Activated CD4-positive, alpha-beta memory T cell treated with anti-CD3 and anti-CD28 coated beads, Interleukin-2, amount 10 ng/mL, durations not matched to agents 7 days and 5 days (primary cell): Measurements from ENCODE around the gene HMGXB4. TPM values are rescaled to one million over a fixed set of nuclear protein-coding genes. Genes with fewer than 3 reads are reported as not detected.
"Not testable (repeated sequence)": the region's sequence is repeated elsewhere in the genome, so short reads cannot be mapped to it uniquely, and the experiment has no call there.

Source experiments
- CTCF ChIA-PET: fragments of 350-600 bp; sonication (Branson Sonifier 250); formaldehyde crosslinking; loops from one replicate; lab custom pipeline; 2021; ENCODE audit warnings: antibody characterized with exemption, inconsistent platforms; lab: Charles Lee
- POLR2A ChIA-PET: fragments of 350-600 bp; sonication (Branson Sonifier 250); formaldehyde crosslinking; loops from one replicate; lab custom pipeline; 2021; ENCODE audit warnings: antibody characterized with exemption; lab: Charles Lee
- DNase-seq: peaks from one replicate; pipeline ENCODE4 v3.0.0-alpha.2; 2020
- H3K27ac Mint-ChIP-seq: one replicate; pipeline ENCODE4 v1.8.0; 2021; ENCODE audit warnings: mild to moderate bottlenecking, mixed read lengths
- H3K27me3 Mint-ChIP-seq: one replicate; pipeline ENCODE4 v1.8.0; 2021; ENCODE audit warnings: mixed read lengths
- H3K36me3 Mint-ChIP-seq: one replicate; pipeline ENCODE4 v1.8.0; 2021; ENCODE audit warnings: low read depth, mixed read lengths
- H3K4me1 Mint-ChIP-seq: one replicate; pipeline ENCODE4 v1.8.0; 2021; ENCODE audit warnings: mixed read lengths
- H3K4me3 Mint-ChIP-seq: one replicate; pipeline ENCODE4 v1.8.0; 2021; ENCODE audit warnings: mild to moderate bottlenecking, mixed read lengths
- H3K9me3 Mint-ChIP-seq: one replicate; pipeline ENCODE4 v1.8.0; 2021; ENCODE audit warnings: mixed read lengths
- total RNA-seq, 2 experiments: library from RNA; stranded (reverse); gene quantifications; one replicate each; pipeline ENCODE4 v1.2.3, GENCODE V29; 2021

Gene HMGXB4
- total RNA-seq, 2 experiments from 2014 or later = 32.5 to 36.6 TPM

DNA sequence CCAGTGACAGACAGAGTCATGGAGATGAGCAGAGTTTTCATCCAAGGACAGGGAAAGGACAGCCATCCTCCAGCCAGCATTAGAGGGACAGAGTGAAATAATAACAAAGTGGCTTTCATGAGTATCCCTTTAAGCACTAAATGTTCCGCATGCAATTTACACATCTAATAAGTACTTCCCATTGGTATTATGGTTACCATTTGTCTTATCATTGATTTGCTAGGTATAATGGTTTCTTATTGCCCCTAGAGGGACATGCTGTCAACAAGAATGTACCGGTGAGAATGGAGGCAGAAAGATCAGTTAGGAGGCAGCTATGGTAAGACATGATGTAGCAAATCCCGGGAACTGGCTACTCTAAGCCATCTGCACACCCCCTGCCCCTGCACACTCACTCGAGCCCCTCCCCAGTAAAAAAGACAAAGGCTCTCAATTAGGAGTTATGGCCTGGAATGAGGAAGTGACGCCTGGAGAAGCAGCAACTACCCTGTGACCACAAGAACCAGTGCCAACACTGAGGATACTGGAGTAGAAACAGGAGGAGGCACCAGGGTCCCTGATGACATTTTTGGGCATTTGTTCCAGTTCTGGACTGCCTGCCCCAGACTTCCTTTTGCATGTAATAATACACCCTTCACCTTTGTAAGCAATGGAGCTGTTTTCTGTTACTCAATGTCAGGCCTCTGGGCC lies 30.2 kb upstream of the HMGXB4 start:
- POLR2A ChIA-PET = no interaction called here
- H3K4me3 Mint-ChIP-seq = no peak overlapping the region

DNA sequence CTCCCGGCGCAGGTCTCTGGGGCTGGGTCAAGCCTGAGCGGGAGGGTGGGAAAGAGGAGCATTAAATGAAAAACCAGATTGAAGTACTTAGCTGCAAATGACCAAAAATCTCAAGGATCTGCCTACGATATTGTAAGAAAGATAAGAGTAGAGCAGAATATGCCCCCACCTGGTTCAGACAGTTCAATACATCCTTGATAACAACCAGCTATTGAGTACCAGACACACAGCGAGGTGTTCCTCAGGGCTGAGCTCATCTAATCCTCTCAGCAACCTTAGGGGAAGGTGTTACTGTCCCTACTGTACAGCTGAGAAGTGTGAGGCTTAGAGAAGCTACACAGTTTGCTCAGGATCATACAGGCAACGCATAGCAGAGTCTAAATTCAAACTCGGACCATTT lies 27.4 kb upstream of the HMGXB4 start:
- DNase-seq = no peak
- Mint-ChIP-seq H3K27ac (no peak overlapping the region), H3K4me3 (no peak overlapping the region), H3K36me3 (no peaks in the 10 kb centered on the region), H3K27me3 (peaks cover 23% of the 10 kb centered on the region), H3K4me1 (peaks cover 4% of the 10 kb centered on the region), H3K9me3 (no peaks in the 10 kb centered on the region)
- ChIA-PET CTCF (no interaction called here), POLR2A (interaction anchor here (1.1 kb wide), 1 partner anchor 28 kb away, joined by 4 read pairs; no protein-coding TSS in a partner anchor)

More for the DNA sequence above, 30.2 kb upstream of the HMGXB4 start:
- DNase-seq = no peak
- H3K36me3 Mint-ChIP-seq = no peaks in the 10 kb centered on the region
- no peaks in the 10 kb centered on the region for H3K9me3 Mint-ChIP-seq
- H3K27ac Mint-ChIP-seq = no peak overlapping the region
- H3K27me3 Mint-ChIP-seq = peaks cover 17% of the 10 kb centered on the region
- CTCF ChIA-PET = no interaction called here
- peaks cover 4% of the 10 kb centered on the region for H3K4me1 Mint-ChIP-seq

DNA sequence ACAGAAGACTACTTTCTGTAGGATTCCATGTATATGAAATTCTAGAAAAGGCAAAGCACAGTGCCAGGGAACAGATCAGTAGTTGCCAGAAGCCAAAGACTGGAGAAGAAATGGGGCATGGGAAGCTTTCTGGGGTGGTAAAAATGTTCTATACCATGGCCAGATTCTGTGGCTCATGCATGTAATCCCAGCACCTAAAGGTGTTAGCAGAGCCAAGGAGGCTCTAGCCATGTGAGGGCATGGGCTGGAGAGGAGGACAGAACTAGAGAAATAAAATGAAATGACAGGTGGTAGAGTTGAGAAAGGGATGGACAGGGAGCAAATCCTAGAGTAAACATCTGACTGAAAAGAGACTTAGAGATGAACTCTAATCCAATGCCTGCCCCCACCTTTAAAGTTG lies 26.9 kb upstream of the HMGXB4 start:
- peaks cover 4% of the 10 kb centered on the region for H3K4me1 Mint-ChIP-seq
- ChIA-PET POLR2A (interaction anchor here (1.0 to 1.1 kb wide), 2 partner anchors 27 to 69 kb away, joined by 4 read pairs; partner anchors contain the start of gene TOM1), CTCF (interaction anchor here (1.4 to 1.6 kb wide), 4 partner anchors 9 to 69 kb away, joined by 4 to 12 read pairs (median 6); partner anchors contain the start of gene TOM1)
- DNase-seq = no peak
- H3K36me3 Mint-ChIP-seq = no peaks in the 10 kb centered on the region
- H3K4me3 Mint-ChIP-seq = no peak overlapping the region
- H3K27me3 Mint-ChIP-seq = peaks cover 26% of the 10 kb centered on the region
- no peaks in the 10 kb centered on the region for H3K9me3 Mint-ChIP-seq
- H3K27ac Mint-ChIP-seq = no peak overlapping the region

DNA sequence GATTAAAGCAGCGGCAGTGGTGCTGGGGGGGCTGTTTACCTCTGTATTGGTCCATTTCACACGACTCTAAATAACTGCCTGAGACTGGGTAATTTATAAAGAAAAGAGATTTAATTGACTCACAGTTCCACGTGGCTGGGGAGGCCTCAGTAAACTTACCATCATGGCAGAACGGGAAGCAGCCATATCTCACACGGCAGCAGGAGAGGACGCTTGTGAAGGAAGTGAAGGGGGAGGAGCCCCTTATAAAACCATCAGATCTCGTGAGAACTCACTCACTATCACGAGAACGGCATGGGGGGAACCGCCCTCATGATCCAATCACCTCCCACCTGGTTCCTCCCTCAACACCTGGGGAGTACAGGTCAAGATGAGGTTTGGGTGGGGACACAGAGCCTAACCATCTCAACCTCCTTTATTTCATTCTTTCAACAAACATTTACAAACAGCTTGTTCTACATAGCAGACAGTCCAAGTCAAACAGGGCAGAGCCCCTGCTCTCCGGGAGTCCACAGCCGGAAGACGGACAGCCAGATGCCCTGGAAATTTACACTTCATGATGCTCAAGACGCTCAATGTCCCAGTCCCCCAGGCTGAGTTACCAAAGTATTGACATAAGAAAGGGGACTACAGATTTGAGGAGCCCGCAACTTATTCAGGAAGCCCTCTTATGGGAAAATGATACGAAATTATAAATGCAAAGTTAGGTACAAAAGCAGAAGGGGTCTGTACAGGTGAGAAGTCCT lies 26.3 kb upstream of the HMGXB4 start:
- ChIA-PET CTCF (interaction anchor here (0.6 to 1.6 kb wide), 22 partner anchors 9 to 214 kb away, joined by 3 to 12 read pairs (median 4); partner anchors contain the start of genes HMGXB4 and TOM1), POLR2A (interaction anchor here (0.8 to 1.6 kb wide), 3 partner anchors 26 to 68 kb away, joined by 3 to 7 read pairs (median 4); partner anchors contain the start of genes HMGXB4 and TOM1)
- Mint-ChIP-seq H3K4me1 (peaks cover 4% of the 10 kb centered on the region), H3K9me3 (no peaks in the 10 kb centered on the region), H3K36me3 (no peaks in the 10 kb centered on the region), H3K27ac (no peak overlapping the region), H3K4me3 (no peak overlapping the region), H3K27me3 (peaks cover 30% of the 10 kb centered on the region)
- peak; percentile 16 for DNase-seq

DNA sequence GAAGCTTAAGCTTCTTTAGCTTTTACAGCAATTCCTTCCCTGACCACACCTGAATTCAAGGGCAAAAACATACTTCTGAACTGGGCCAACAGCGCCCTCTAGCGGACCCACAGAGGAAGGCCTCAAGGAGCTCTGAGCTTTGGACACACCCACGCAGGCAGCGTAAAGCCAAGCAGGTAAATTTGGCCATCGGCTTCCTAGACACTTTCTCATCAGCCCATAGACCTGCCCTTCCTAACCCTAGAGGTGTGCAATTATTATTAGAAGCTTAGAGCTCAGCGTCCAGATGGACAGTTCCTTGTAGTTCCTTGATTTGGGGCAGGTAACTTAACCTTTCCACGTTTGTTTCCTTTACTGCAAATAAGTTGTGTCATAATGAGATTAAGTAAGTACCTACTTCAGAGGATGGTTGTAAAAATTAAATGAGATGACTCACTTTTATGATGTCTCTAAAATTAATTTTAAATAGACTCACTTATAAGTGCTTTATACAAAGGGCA lies 25.7 kb upstream of the HMGXB4 start:
- POLR2A ChIA-PET = interaction anchor here (0.8 to 1.6 kb wide), 3 partner anchors 26 to 68 kb away, joined by 3 to 7 read pairs (median 4); partner anchors contain the start of genes HMGXB4 and TOM1
- peak; percentile 75 for DNase-seq
- H3K9me3 Mint-ChIP-seq = no peaks in the 10 kb centered on the region
- peaks cover 36% of the 10 kb centered on the region for H3K27me3 Mint-ChIP-seq
- H3K4me3 Mint-ChIP-seq = no peak overlapping the region
- H3K4me1 Mint-ChIP-seq = peaks cover 4% of the 10 kb centered on the region
- no peaks in the 10 kb centered on the region for H3K36me3 Mint-ChIP-seq
- CTCF ChIA-PET = interaction anchor here (0.6 to 1.6 kb wide), 25 partner anchors 9 to 215 kb away, joined by 3 to 12 read pairs (median 4); partner anchors contain the start of genes HMGXB4 and TOM1
- H3K27ac Mint-ChIP-seq = no peak overlapping the region

DNA sequence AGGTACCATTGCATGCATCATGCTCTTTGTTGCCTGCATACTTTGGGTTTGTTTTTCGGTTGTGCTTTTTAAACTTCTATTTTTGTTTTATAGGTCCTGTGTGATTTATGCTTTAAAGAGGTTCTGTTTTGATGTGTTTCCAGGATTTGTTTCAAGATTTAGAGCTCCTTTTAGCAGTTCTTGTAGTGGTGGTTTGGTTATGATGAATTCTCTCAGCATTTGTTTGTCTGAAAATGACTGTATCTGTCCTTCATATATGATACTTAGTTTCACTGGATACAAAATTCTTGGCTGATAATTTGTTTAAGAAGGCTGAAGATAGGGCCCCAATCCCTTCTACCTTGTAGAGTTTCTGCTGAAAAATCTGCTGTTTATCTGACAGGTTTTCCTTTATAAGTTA lies 18.5 kb upstream of the HMGXB4 start:
- POLR2A ChIA-PET, H3K4me1 Mint-ChIP-seq, DNase-seq, H3K4me3 Mint-ChIP-seq, CTCF ChIA-PET, H3K9me3 Mint-ChIP-seq, H3K27ac Mint-ChIP-seq, H3K36me3 Mint-ChIP-seq: not testable (repeated sequence)
- H3K27me3 Mint-ChIP-seq = peaks cover 40% of the 10 kb centered on the region

DNA sequence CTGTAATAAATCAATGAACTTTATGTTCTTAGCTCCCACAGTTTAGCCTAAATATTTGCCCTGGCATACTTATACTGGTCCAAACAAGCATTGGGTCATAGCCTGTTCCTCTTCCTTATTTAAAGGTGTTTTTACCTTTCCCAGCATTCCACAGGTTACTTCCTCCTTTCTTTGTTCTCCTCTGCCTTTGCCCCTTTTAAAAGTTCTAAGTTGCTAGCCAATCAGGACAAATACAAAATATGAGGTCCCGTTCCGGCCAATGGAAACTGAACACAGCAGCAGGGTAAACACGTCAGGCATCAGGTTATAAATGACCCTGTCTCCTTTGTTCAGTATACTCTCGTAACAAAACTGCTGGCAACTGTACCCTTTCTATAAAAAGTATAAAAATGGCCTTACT lies 12.8 kb upstream of the HMGXB4 start:
- H3K27ac Mint-ChIP-seq, H3K36me3 Mint-ChIP-seq, H3K4me3 Mint-ChIP-seq, DNase-seq, POLR2A ChIA-PET, H3K9me3 Mint-ChIP-seq, H3K4me1 Mint-ChIP-seq: not testable (repeated sequence)
- peaks cover 25% of the 10 kb centered on the region for H3K27me3 Mint-ChIP-seq
- CTCF ChIA-PET = interaction anchor here (1.0 kb wide), 1 partner anchor 13 kb away, joined by 4 read pairs; no protein-coding TSS in a partner anchor

DNA sequence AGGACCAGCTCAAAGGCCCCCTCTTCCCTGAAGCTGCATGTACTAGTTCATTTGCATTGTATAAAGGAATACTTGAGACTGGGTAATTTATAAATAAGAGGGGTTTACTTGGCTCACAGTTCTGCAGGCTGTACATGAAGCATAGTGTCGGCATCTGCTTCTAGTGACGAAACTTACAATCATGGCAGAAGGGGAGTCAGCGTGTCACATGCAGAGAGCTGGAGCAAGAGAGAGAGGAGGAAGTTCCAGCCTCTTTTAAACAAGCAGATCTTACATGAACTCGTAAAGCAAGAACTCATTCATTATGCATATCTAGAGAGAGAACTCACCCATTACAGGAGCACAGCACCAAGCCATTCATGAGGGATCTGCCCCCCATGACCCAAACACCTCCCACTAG lies 7.1 kb upstream of the HMGXB4 start:
- Mint-ChIP-seq H3K9me3 (no peaks in the 10 kb centered on the region), H3K4me1 (no peaks in the 10 kb centered on the region), H3K27ac (no peak overlapping the region), H3K36me3 (no peaks in the 10 kb centered on the region), H3K27me3 (peaks cover 8% of the 10 kb centered on the region), H3K4me3 (no peak overlapping the region)
- POLR2A ChIA-PET = no interaction called here
- CTCF ChIA-PET = no interaction called here
- DNase-seq = no peak

DNA sequence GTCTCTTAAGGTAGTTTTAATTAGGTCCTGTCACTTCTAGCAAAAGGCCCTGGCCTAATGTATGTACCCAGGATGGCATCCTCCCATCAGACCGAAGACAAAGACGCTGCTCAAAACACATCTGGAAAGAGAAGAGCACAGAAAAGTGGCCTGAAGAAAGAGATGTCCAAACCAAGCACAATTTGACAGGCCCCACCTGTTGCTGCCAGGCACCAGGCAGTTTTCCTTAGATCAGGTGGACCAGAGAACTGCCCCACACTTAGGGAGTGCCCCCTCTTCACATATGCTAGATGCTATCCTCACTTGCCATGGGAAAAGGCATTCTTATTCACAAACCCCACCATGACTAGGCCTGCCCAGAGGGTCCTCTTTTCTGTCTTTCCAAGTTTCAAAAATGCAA lies 3.3 kb upstream of the HMGXB4 start:
- ChIA-PET CTCF (no interaction called here), POLR2A (no interaction called here)
- Mint-ChIP-seq H3K4me1 (peaks cover 18% of the 10 kb centered on the region), H3K27me3 (peaks cover 2% of the 10 kb centered on the region), H3K36me3 (peaks cover 10% of the 10 kb centered on the region), H3K4me3 (no peak overlapping the region), H3K9me3 (no peaks in the 10 kb centered on the region), H3K27ac (no peak overlapping the region)
- DNase-seq = no peak

DNA sequence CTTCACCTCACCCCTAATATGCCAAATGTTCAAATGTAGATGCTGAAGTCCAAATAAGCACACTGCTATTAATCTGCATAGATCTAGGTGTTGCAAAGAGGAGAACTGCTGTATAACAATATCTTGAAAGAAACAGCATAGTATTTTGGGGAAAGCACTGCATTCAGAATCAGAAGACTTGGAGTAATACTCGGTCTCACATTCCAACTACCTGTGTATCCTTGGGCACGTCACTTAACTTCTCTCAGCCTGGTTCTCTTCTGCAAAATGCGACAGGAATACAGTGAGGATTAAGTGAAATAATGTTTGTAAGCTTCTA lies 332 bp upstream of the HMGXB4 start:
- H3K27me3 Mint-ChIP-seq = no peaks in the 10 kb centered on the region
- ChIA-PET CTCF (interaction anchor here (2.0 to 3.0 kb wide), 2 partner anchors 12 to 25 kb away, joined by 9 to 11 read pairs; no protein-coding TSS in a partner anchor), POLR2A (interaction anchor here (0.6 to 2.2 kb wide), 12 partner anchors 10 to 391 kb away, joined by 3 to 24 read pairs (median 6); partner anchors contain the start of genes APOL6 and TOM1)
- peaks cover 30% of the 10 kb centered on the region for H3K36me3 Mint-ChIP-seq
- peak overlapping the region; percentile 83 for H3K27ac Mint-ChIP-seq
- peaks cover 34% of the 10 kb centered on the region for H3K4me1 Mint-ChIP-seq
- peak overlapping the region; percentile 84 for H3K4me3 Mint-ChIP-seq
- no peaks in the 10 kb centered on the region for H3K9me3 Mint-ChIP-seq
- no peak for DNase-seq

DNA sequence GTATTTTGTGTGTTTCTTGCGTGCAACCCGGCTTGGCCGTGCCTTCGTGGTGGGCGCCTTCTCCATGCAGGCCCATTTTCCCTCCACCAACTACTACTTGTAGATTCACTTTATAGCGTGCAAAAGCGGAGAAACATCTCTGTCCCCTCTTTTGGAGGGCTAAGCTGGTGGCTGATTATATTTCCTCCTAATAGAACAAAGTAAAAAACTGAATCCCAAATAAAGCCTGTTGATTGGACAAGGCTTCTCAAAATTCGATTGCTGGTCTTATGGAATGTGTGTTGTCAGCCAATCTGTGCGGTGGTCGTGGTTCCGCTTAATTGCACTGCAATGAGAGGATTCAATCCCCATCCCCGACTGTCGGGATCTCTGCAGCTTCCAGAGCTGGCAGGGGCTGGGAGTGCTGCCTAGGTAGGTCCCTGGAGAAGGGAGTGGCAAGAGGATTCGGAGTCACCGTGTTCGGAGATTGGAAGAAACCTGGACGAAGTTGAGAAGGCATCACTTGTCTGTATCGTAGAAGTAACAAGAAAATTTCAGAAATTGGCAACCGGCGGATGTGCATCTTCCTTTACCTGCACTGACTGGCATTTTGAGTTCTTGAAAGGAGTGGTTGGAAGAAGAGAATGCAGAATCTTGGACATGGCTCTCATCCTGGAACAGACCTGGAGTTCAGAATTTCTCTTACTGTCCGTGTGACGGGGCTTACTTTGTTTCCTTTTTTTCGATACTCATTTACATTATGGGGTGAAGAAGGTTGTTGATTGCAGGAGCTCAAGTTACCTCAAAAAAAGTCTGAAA lies 1.1 kb downstream of the HMGXB4 start:
- ChIA-PET POLR2A (interaction anchor here (0.7 to 2.7 kb wide), 22 partner anchors 9 to 390 kb away, joined by 3 to 24 read pairs (median 5); partner anchors contain the start of genes APOL6 and TOM1), CTCF (interaction anchor here (0.9 to 3.0 kb wide), 4 partner anchors 11 to 93 kb away, joined by 3 to 11 read pairs (median 6); no protein-coding TSS in a partner anchor)
- Mint-ChIP-seq H3K27ac (peak overlapping the region; percentile 85), H3K9me3 (no peaks in the 10 kb centered on the region), H3K27me3 (no peaks in the 10 kb centered on the region), H3K4me1 (peaks cover 34% of the 10 kb centered on the region), H3K36me3 (peaks cover 40% of the 10 kb centered on the region), H3K4me3 (peak overlapping the region; percentile 94)
- DNase-seq = no peak

DNA sequence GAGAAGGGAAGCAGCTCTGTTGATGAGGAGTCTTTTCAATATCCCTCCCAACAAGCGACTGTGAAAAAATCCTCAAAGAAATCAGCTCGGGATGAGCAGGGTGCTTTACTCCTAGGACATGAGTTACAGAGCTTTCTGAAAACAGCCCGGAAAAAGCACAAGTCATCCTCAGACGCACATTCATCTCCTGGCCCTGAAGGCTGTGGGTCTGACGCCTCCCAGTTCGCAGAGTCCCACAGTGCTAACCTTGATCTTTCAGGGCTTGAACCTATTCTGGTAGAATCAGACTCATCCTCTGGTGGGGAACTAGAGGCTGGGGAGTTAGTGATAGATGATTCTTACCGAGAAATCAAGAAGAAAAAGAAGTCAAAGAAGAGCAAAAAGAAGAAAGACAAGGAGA lies 7.7 kb downstream of the HMGXB4 start:
- Mint-ChIP-seq H3K27ac (no peak overlapping the region), H3K36me3 (peaks cover 81% of the 10 kb centered on the region), H3K4me3 (no peak overlapping the region), H3K4me1 (peaks cover 15% of the 10 kb centered on the region), H3K27me3 (no peaks in the 10 kb centered on the region), H3K9me3 (no peaks in the 10 kb centered on the region)
- ChIA-PET POLR2A (no interaction called here), CTCF (interaction anchor here (1.2 kb wide), 1 partner anchor 33 kb away, joined by 3 read pairs; no protein-coding TSS in a partner anchor)
- DNase-seq = no peak
